Ishikawa (cell line): ENCODE measurements around the gene COL25A1.

Experiments
- EGR1 ChIP-seq: IDR thresholded peaks from 2 replicates; pipeline ENCODE4 v1.6.1; 2012
- FOXM1 ChIP-seq: IDR thresholded peaks from 2 replicates; pipeline ENCODE4 v1.6.1; 2012; ENCODE audit warnings: low read depth, borderline replicate concordance
- TEAD4 ChIP-seq: IDR thresholded peaks from 2 replicates; pipeline ENCODE4 v1.6.1; 2012

- TF ChIP-seq TEAD4 (no peak), EGR1 (no peak), FOXM1 (no peak)
Measured at GRCh38 chr4:109157696-109158095, 144.8 kb downstream of the COL25A1 start.
